HCT116 (cell line): Measurements from ENCODE around the gene MBNL2.

ENCODE experiments used
- CEBPB ChIP-seq: IDR thresholded peaks from 2 replicates; pipeline ENCODE4 v1.6.1; 2012; ENCODE audit warnings: low read depth
- EZH2 ChIP-seq: fragments of 200-600 bp; sonication (generic); IDR thresholded peaks from 2 replicates; pipeline ENCODE4 v1.6.1; 2017; ENCODE audit warnings: antibody characterized with exemption, mixed run types
- FOSL1 ChIP-seq: IDR thresholded peaks from 2 replicates; pipeline ENCODE4 v1.6.1; 2012; ENCODE audit warnings: low read depth
- JUND ChIP-seq: IDR thresholded peaks from 2 replicates; pipeline ENCODE4 v1.6.1; 2012
- POLR2A ChIP-seq: IDR thresholded peaks from 2 replicates; pipeline ENCODE4 v1.7.0; 2011; ENCODE audit warnings: borderline replicate concordance; ENCODE audit not compliant: insufficient read depth, insufficient read length; ENCODE audit errors: extremely low read depth
- POLR2AphosphoS5 ChIP-seq: IDR thresholded peaks from 2 replicates; pipeline ENCODE4 v1.6.1; 2011; ENCODE audit warnings: mild to moderate bottlenecking, low read depth, low read length, moderate library complexity
- REST ChIP-seq: IDR thresholded peaks from 2 replicates; pipeline ENCODE4 v1.6.1; 2012; ENCODE audit warnings: low read depth
- SP1 ChIP-seq: IDR thresholded peaks from 2 replicates; pipeline ENCODE4 v1.6.1; 2012; ENCODE audit warnings: low read depth
- TCF7L2 ChIP-seq: IDR thresholded peaks from 2 replicates; pipeline ENCODE4 v1.7.0; 2011; ENCODE audit warnings: borderline replicate concordance, inconsistent platforms; ENCODE audit not compliant: insufficient read depth, insufficient read length; ENCODE audit errors: extremely low read depth
- YY1 ChIP-seq: IDR thresholded peaks from 2 replicates; pipeline ENCODE4 v1.6.1; 2011; ENCODE audit warnings: low read length, low read depth, moderate library complexity, mild to moderate bottlenecking; ENCODE audit not compliant: insufficient replicate concordance; ENCODE audit errors: extremely low read depth
- ZFX ChIP-seq: fragments of 450-650 bp; IDR thresholded peaks from 2 replicates; pipeline ENCODE4 v1.6.1; 2017
- ZNF274 ChIP-seq: fragments of 200-500 bp; sonication (Bioruptor generic); IDR thresholded peaks from 2 replicates; pipeline ENCODE4 v1.6.1; 2014; ENCODE audit warnings: mild to moderate bottlenecking, low read depth, low read length, inconsistent platforms
- TF ChIP-seq, protein P1 (sequence below), 3 experiments: fragments of 200-600 bp in 1 of 3; sonication (generic) in 1 of 3; IDR thresholded peaks in 2 of 3; conservative IDR thresholded peaks in 1 of 3; 2 replicates each; pipeline ENCODE4 v1.5.1; 2012 to 2017; ENCODE audit warnings: low read depth in 2 of 3, low read length in 2 of 3, antibody characterized with exemption in 1 of 3, borderline replicate concordance in 1 of 3, control low read depth in 1 of 3, mild to moderate bottlenecking in 1 of 3, mixed read lengths in 1 of 3, mixed run types in 1 of 3, moderate library complexity in 1 of 3; ENCODE audit not compliant: insufficient read depth in 1 of 3

DNA sequence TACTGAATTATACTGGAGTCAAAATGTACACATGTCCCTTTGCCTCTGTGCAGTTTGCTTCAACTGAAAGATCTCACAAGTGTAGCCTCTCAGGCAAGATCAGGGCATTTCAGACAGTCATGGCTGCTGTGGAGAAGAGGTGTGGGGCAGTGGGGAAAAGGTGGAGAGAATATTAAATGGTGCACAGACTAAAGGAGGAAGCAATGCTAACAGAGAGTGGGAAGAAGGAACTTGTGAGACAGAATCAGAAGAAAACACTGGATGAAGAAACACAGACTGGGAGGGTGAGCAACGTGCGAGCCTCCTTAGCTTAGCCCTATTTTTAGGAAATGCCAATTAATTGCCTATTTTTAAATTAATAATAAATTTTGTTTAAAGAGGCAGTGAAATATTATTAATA, 162.2 kb downstream of the MBNL2 start:
- TF ChIP-seq, protein P1, sequence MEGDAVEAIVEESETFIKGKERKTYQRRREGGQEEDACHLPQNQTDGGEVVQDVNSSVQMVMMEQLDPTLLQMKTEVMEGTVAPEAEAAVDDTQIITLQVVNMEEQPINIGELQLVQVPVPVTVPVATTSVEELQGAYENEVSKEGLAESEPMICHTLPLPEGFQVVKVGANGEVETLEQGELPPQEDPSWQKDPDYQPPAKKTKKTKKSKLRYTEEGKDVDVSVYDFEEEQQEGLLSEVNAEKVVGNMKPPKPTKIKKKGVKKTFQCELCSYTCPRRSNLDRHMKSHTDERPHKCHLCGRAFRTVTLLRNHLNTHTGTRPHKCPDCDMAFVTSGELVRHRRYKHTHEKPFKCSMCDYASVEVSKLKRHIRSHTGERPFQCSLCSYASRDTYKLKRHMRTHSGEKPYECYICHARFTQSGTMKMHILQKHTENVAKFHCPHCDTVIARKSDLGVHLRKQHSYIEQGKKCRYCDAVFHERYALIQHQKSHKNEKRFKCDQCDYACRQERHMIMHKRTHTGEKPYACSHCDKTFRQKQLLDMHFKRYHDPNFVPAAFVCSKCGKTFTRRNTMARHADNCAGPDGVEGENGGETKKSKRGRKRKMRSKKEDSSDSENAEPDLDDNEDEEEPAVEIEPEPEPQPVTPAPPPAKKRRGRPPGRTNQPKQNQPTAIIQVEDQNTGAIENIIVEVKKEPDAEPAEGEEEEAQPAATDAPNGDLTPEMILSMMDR (IDR thresholded peaks at IDR 0.05 in 2 of 3, conservative IDR thresholded peaks at IDR 0.05 in 1 of 3; ENCODE audit: borderline replicate concordance in 1 of 3, insufficient read depth in 1 of 3, low read depth in 2 of 3, low read length in 2 of 3), result no peak
- TF ChIP-seq TCF7L2 (no peak), ZFX (no peak), ZNF274 (no peak), CEBPB (no peak), REST (no peak), YY1 (no peak), EZH2 (no peak), POLR2A (no peak), FOSL1 (no peak), POLR2AphosphoS5 (no peak), JUND (no peak), SP1 (no peak)
